ENCODE data around the gene DENND2A.

- TF ChIP-seq MAX (IDR thresholded peaks at IDR 0.05): no peak
- no peak for TF ChIP-seq CTCF (IDR thresholded peaks at IDR 0.05)
- no peak for TF ChIP-seq MYC (IDR thresholded peaks at IDR 0.05; ENCODE audit: borderline replicate concordance, low read length)
- TF ChIP-seq KDM5A (IDR thresholded peaks at IDR 0.05): no peak
- TF ChIP-seq CHD4 (IDR thresholded peaks at IDR 0.05; ENCODE audit: borderline replicate concordance): no peak
- TF ChIP-seq PBX3 (IDR thresholded peaks at IDR 0.05): no peak
- no peak for TF ChIP-seq EP300 (IDR thresholded peaks at IDR 0.05)
These were observed 16.6 kb downstream of the DENND2A start for GRCh38 chr7:140623980-140624379.

Measured in A549 (cell line).